Epithelial cell of esophagus (primary cell): ENCODE data around the gene RALGAPA2.
A peak's percentile ranks its signal among the peaks of the same experiment; 100 is the strongest.

Experiments used
- DNase-seq: peaks from one replicate; pipeline ENCODE4 v3.0.0; 2010; ENCODE audit warnings: low read depth
- H3K4me3 ChIP-seq: 2 replicates; pipeline ENCODE4 v1.5.1; 2011; ENCODE audit warnings: mild to moderate bottlenecking, low read length, control low read depth
- TF ChIP-seq, protein P1 (sequence below): IDR thresholded peaks from 2 replicates; pipeline ENCODE4 v1.5.1; 2011; ENCODE audit warnings: low read depth, mild to moderate bottlenecking, low read length, control low read depth, inconsistent platforms; ENCODE audit not compliant: insufficient read depth; ENCODE audit errors: missing control alignments

The RALGAPA2 gene

DNA sequence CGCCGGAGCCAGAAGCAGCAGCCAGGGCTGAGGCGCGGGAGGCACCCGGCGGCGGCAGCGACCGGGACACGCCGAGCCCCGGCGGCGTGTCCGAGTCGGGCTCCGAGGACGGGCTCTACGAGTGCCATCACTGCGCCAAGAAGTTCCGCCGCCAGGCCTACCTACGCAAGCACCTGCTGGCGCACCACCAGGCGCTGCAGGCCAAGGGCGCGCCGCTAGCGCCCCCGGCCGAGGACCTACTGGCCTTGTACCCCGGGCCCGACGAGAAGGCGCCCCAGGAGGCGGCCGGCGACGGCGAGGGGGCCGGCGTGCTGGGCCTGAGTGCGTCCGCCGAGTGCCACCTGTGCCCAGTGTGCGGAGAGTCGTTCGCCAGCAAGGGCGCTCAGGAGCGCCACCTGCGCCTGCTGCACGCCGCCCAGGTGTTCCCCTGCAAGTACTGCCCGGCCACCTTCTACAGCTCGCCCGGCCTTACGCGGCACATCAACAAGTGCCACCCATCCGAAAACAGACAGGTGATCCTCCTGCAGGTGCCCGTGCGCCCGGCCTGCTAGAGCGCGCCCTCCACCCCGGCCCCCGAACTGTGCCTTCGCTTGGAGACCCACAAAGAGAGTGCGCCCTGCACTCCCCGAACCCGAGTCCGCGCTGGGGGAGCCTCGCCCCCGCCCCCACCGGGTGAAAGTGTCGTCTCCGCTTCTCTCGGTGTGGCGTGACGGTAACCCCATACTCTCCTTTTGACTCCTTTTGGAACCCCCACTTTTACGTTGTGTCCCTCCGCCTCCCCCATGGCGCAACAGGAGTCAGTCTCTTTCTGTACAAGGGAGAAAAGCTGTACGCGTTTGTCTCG, 343.0 kb downstream of the RALGAPA2 start:
- H3K4me3 ChIP-seq: no peak overlapping the region
- TF ChIP-seq, protein P1, sequence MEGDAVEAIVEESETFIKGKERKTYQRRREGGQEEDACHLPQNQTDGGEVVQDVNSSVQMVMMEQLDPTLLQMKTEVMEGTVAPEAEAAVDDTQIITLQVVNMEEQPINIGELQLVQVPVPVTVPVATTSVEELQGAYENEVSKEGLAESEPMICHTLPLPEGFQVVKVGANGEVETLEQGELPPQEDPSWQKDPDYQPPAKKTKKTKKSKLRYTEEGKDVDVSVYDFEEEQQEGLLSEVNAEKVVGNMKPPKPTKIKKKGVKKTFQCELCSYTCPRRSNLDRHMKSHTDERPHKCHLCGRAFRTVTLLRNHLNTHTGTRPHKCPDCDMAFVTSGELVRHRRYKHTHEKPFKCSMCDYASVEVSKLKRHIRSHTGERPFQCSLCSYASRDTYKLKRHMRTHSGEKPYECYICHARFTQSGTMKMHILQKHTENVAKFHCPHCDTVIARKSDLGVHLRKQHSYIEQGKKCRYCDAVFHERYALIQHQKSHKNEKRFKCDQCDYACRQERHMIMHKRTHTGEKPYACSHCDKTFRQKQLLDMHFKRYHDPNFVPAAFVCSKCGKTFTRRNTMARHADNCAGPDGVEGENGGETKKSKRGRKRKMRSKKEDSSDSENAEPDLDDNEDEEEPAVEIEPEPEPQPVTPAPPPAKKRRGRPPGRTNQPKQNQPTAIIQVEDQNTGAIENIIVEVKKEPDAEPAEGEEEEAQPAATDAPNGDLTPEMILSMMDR: peak; percentile 18
- DNase-seq: peak; percentile 55

DNA sequence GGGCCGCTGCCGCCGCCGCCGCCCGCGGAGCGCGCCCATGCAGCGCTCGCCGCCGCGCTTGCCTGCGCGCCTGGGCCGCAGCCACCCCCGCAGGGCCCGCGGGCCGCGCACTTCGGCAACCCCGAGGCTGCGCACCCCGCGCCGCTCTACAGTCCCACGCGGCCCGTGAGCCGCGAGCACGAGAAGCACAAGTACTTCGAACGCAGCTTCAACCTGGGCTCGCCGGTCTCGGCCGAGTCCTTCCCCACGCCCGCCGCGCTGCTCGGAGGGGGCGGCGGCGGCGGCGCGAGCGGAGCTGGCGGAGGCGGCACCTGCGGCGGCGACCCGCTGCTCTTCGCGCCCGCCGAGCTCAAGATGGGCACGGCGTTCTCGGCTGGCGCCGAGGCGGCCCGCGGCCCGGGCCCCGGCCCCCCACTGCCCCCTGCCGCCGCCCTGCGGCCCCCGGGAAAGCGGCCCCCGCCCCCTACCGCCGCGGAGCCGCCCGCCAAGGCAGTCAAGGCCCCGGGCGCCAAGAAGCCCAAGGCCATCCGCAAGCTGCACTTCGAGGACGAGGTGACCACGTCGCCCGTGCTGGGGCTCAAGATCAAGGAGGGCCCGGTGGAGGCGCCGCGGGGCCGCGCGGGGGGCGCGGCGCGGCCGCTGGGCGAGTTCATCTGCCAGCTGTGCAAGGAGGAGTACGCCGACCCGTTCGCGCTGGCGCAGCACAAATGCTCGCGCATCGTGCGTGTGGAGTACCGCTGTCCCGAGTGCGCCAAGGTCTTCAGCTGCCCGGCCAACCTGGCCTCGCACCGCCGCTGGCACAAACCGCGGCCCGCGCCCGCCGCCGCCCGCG, 343.8 kb downstream of the RALGAPA2 start:
- TF ChIP-seq, protein P1: no peak
- H3K4me3 ChIP-seq: no peak overlapping the region
- no peak for DNase-seq

DNA sequence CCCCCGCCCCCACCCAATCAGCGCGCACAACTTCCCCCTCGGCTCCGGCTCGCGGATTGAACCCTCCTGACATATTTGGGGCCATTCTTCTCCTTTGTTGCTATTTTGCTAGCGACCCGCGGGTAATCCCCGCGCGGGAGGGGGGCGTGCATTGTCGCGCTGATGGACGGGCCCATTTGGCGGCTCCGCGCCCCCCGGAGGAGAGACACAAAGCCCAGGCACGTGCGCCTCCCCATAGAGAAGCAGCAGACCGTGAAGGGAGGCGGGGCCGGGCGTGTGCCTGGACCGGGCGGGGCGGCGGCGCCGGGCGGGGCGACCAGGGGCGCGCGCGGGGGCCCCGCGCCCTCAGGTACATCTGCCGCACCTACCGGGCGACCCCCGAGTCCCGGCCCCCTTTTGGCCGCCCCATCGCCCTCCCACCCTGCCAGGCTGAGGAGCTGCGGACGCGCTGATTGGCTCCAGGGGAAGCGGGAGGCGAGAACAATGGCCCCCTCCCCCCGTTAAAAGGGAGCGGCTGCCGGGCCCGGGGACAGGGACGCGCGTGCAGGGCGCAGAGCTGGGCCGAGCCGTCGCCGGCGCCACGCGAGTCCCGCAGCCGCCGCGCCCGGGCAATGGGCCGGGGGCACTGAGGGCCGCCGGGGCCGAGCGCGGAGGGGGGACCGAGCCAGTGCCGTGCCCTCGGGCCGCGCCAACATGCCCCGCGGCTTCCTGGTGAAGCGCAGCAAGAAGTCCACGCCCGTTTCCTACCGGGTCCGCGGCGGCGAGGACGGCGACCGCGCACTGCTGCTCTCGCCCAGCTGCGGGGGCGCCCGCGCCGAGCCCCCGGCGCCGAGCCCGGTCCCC, 344.6 kb downstream of the RALGAPA2 start, which contains the start of gene INSM1:
INSM1 (plus strand) TSS at position 530 of the 843 bp plus-strand sequence; CDS start at position 694, 164 bp downstream.
- DNase-seq: no peak
- TF ChIP-seq, protein P1: no peak
- no peak within 1 kb of the TSS for H3K4me3 ChIP-seq

DNA sequence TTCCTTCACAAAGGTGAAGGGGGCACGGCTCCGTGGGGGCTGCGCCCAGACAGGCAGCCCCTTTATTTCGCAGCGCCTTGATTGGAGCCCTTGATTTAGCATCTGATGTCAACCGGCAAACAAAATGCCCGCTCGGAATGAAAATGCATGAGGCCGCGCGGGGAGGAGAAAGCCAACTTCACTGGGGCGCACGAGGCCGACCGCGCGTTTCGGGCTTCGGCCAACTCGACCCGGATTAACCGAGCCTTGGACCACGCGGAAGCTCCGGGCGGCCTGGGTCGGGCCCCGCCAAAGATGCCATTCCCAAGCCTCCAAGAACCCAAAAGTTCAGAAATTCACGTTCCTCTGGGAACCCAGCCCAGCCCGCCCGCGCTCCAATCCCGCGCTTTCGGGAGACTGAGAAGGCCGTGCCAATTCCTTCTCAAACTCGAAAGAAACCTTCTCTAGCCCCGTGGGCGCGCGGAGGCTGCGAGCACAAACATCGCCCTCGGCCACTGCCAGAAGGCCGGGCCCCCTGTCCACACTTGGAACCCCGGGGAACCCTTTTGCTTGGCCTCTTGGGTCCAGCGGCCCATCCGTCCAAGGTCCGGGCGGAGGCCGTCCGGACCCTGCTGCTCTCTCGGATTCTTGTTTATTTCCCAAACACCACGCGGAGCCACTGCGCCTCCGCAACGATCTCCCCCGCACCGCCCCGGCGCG, 345.4 kb downstream of the RALGAPA2 start:
- DNase-seq: no peak
- TF ChIP-seq, protein P1: no peak
- H3K4me3 ChIP-seq: no peak overlapping the region

DNA sequence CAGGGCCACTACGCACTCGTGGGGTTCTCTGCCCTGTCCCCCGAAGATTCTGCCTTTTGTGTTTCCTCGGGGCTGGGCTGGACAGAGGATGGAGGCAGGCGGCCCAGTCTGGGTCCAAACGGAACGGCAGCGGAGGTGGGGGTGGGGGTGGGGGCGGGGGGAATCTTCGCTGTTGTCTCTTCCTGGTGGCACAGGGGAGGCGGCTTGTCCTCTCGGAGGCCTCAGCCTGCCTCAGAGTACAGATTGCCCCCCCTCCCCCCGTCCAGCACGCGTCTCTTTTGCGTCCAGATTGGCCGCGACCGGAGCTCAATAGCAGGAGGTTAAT, 345.9 kb downstream of the RALGAPA2 start:
- no peak for DNase-seq
- H3K4me3 ChIP-seq: no peak overlapping the region
- TF ChIP-seq, protein P1: no peak
